Stimulated activated CD4-positive, alpha-beta T cell treated with anti-CD3 and anti-CD28 coated beads, Interleukin-4, amount 100 ng/mL, for 4 hours (primary cell): ENCODE measurements around the gene SIX2.

ENCODE experiments used
- DNase-seq, 2 experiments: peaks; one replicate each; pipeline ENCODE4 v3.0.0-alpha.2; 2020

SIX2 gene

GRCh38 chr2:44964752-44965236 is 44.5 kb downstream of the SIX2 start:
- no peak for DNase-seq

GRCh38 chr2:44962176-44962695 is 47.0 kb downstream of the SIX2 start:
- no peak for DNase-seq

DNA sequence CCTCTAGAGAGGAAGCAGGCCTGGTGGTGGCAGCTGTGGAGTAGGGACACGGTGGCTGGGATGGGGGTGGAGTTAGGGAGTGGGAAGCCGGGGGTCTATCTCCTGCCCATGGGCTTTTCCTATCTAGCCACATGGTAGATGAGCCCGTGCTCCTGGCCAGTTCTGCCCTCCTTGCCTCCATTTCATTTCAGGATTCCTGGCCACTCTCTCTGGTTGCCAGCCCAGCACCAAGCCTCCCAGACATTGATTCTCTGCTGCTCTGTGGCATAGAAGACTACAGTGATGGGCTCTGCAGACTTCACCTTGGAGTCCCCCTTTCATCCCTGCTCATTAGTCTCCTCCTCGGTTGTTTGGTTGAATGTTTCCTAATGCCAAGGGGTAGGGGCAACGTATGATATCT is 48.4 kb downstream of the SIX2 start:
- DNase-seq: no peak

GRCh38 chr2:44959855-44960254 is 49.4 kb downstream of the SIX2 start:
- no peak for DNase-seq

- no peak for DNase-seq
These were observed 51.5 kb downstream of the SIX2 start for GRCh38 chr2:44957656-44958327.

DNA sequence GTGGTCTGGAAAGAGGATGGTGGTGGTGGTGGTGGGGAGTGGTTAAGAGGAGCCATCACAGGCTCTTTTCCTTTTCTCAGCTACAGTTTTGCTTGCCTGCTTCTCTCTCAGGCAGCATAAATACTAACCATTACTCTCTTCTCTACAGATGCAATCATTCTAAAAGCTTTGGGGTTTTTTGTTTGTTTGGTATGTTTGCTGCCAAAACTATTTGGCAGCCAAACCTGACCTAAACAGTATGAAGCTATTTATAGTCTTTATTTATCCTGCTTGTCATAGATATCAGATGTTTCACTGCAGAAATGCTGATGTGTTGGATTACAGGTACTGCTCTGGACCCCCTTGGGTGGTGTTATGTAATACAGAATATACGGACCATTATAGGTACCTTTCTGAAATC is 52.4 kb downstream of the SIX2 start:
- DNase-seq: no peak

DNA sequence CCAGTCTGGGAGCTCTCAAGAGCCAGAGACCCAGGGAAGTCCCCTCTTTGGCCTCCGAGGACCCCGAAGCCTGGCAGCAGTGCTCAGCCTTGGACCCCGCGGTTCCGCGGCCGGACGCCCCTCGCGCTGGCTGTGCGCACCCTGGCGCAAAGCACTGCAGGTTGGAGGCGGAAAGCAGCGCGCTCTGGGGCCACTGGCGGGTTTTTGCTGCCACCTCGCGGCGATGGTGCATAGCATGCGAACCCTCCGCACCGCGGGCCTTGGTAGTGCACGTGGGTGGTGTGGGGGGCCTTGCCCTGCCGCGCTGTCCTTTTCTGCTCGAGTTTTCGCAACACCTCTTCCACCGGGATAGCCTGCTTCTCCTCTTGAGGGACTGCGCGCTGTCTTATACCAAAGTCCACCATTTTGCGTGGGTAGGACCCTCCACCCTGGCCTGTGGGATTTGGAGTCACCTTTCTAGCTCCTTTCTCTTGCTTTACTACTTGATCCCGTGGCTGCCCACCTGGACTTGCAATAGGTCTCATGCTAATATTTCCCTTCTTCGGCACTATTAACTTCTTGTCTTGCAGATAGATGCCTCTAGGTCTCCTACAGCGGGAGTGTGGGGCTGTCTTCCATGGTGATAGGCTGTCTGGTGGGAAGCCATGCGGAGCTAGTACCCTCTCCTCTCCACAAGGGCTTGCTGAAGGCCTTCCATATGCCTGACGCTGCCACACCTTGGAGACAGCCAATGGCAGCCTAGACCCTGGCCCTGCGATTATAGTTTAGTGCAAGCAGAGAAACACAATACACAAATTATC is 53.5 kb downstream of the SIX2 start:
- DNase-seq: peak; percentile 63 to 81
